CD4-positive, alpha-beta T cell (primary cell): Measurements from ENCODE around the gene BMP10. TPM values are rescaled to one million over a fixed set of nuclear protein-coding genes. Genes with fewer than 3 reads are reported as not detected.

Experiments used
- ATAC-seq: fragments of 200-7000 bp; cut with Tn5 transposase; one replicate; pipeline ENCODE4 v1.10.0; 2022; ENCODE audit warnings: mild to moderate bottlenecking; ENCODE audit not compliant: poor library complexity
- CTCF ChIA-PET: fragments of 350-600 bp; sonication (Branson Sonifier 250); formaldehyde crosslinking; loops from one replicate; lab custom pipeline; 2021; ENCODE audit warnings: antibody characterized with exemption, inconsistent platforms; lab: Charles Lee
- POLR2A ChIA-PET: fragments of 350-600 bp; sonication (Branson Sonifier 250); formaldehyde crosslinking; loops from one replicate; lab custom pipeline; 2021; ENCODE audit warnings: antibody characterized with exemption, inconsistent platforms; lab: Charles Lee
- DNase-seq, 14 experiments: peaks; one replicate each; pipeline ENCODE4 v3.0.0-alpha.2; 2013 to 2020; ENCODE audit warnings: mixed read lengths in 2 of 14
- H3K27ac ChIP-seq, 2 donors: one replicate each; pipeline versions ENCODE4 v1.5.1 to v1.7.0; 2013; ENCODE audit warnings: low read length in 2 of 2, low read depth in 1 of 2, mild to moderate bottlenecking in 1 of 2
- H3K27me3 ChIP-seq, 2 experiments: 1 replicate in 1 of 2; 2 replicates in 1 of 2; pipeline versions ENCODE4 v1.6.1 to v1.7.0; 2013; ENCODE audit warnings: low read length in 2 of 2, control low read depth in 1 of 2, mild to moderate bottlenecking in 1 of 2, moderate library complexity in 1 of 2; ENCODE audit not compliant: insufficient read depth in 2 of 2, control insufficient read depth in 1 of 2
- H3K36me3 ChIP-seq: one replicate; pipeline ENCODE4 v1.6.1; 2013; ENCODE audit warnings: low read length, control low read depth; ENCODE audit not compliant: insufficient read depth
- H3K4me1 ChIP-seq: one replicate; pipeline ENCODE4 v1.6.1; 2013; ENCODE audit warnings: low read length, control low read depth; ENCODE audit not compliant: insufficient read depth
- H3K4me3 ChIP-seq: one replicate; pipeline ENCODE4 v1.5.1; 2013; ENCODE audit warnings: mild to moderate bottlenecking, low read length, moderate library complexity
- H3K9me3 ChIP-seq, 2 experiments: 1 replicate in 1 of 2; 2 replicates in 1 of 2; pipeline versions ENCODE4 v1.6.1 to v1.7.0; 2013; ENCODE audit warnings: low read length in 2 of 2, mild to moderate bottlenecking in 2 of 2, control low read depth in 1 of 2, moderate library complexity in 1 of 2; ENCODE audit not compliant: control insufficient read depth in 1 of 2, insufficient read depth in 1 of 2
- H3K27ac Mint-ChIP-seq: one replicate; pipeline ENCODE4 v1.8.0; 2020; ENCODE audit warnings: mixed read lengths
- H3K27me3 Mint-ChIP-seq: one replicate; pipeline ENCODE4 v1.8.0; 2021; ENCODE audit warnings: mixed read lengths
- H3K36me3 Mint-ChIP-seq: one replicate; pipeline ENCODE4 v1.8.0; 2021; ENCODE audit warnings: low read depth, mixed read lengths
- H3K4me1 Mint-ChIP-seq: one replicate; pipeline ENCODE4 v1.8.0; 2021; ENCODE audit warnings: low read depth, mixed read lengths
- H3K4me3 Mint-ChIP-seq: one replicate; pipeline ENCODE4 v1.8.0; 2020; ENCODE audit warnings: mild to moderate bottlenecking, mixed read lengths
- H3K9me3 Mint-ChIP-seq: one replicate; pipeline ENCODE4 v1.8.0; 2020; ENCODE audit warnings: mixed read lengths
- CTCF ChIP-seq: fragments of 200-600 bp; IDR thresholded peaks from one replicate; pipeline ENCODE4 v1.8.0; 2022; ENCODE audit warnings: antibody characterized with exemption, mild to moderate bottlenecking
- intact Hi-C, 2 experiments: fragments of 100-400 bp; cut with DNase I in 1 of 2; cut with micrococcal nuclease in 1 of 2; formaldehyde crosslinking; loops; one replicate each; pipeline versions ENCODE4 v1.15.1 to v1.9.0; 2023 to 2025; cut with DNase I, micrococcal nuclease
- total RNA-seq, 174 experiments: library from RNA in 2 of 174; stranded (reverse) in 2 of 174; gene quantifications; one replicate each; pipeline ENCODE4 v1.2.3 and lab custom pipeline; 2021 to 2026

The BMP10 gene
- total RNA-seq, 2 experiments from 2014 or later: not detected

DNA sequence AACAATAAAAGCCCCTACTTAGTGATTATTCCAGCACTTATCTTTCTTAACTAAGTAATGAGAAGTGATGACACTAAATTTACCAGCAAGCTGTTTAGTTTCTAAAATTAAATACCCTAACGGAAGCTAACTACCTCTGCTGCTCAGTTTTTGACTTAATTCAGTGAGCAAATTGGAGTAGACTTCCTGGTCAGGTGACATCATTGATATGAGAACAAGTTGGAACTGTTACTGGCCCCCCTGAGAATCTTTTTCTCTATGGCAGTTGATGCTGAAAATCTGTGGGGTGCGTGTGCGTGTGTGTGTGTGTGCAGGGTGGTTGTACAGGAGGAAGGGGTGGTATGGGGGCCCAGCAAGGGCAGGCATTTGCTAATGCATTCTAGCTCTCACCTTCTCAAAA, 35.5 kb upstream of the BMP10 start:
- no peak for TF ChIP-seq CTCF
- Mint-ChIP-seq H3K27ac (peak overlapping the region; percentile 29), H3K4me3 (no peak overlapping the region), H3K9me3 (no peaks in the 10 kb centered on the region), H3K27me3 (no peaks in the 10 kb centered on the region), H3K36me3 (no peaks in the 10 kb centered on the region), H3K4me1 (peaks cover 36% of the 10 kb centered on the region)
- POLR2A ChIA-PET: interaction anchor here (1.1 to 3.2 kb wide), 6 partner anchors 10 to 439 kb away, joined by 3 to 27 read pairs (median 3); partner anchors contain the start of genes APLF, ARHGAP25 and FBXO48
- Histone ChIP-seq H3K4me1 (peaks cover 42% of the 10 kb centered on the region), H3K27ac (no peak overlapping the region), H3K9me3 (no peaks in the 10 kb centered on the region), H3K27me3 (no peaks in the 10 kb centered on the region), H3K36me3 (no peaks in the 10 kb centered on the region), H3K4me3 (no peak overlapping the region)
- DNase-seq (no peak), ATAC-seq (no peak)
- CTCF ChIA-PET: interaction anchor here (1.1 to 2.1 kb wide), 7 partner anchors 9 to 311 kb away, joined by 3 to 14 read pairs (median 3); no protein-coding TSS in a partner anchor
- intact Hi-C loops: loop anchor here in 1 of 2 experiments (5.0 kb wide), 1 partner anchor 169 kb away; no protein-coding TSS in a partner anchor

GRCh38 chr2:68905116-68905515, 33.9 kb upstream of the BMP10 start:
- intact Hi-C loops: loop anchor here in 1 of 2 experiments (5.0 kb wide), 1 partner anchor 168 kb away; no protein-coding TSS in a partner anchor
- Mint-ChIP-seq H3K27me3 (no peaks in the 10 kb centered on the region), H3K9me3 (no peaks in the 10 kb centered on the region), H3K4me1 (peaks cover 31% of the 10 kb centered on the region), H3K4me3 (no peak overlapping the region), H3K36me3 (no peaks in the 10 kb centered on the region), H3K27ac (no peak overlapping the region)
- ChIA-PET POLR2A (no interaction called here), CTCF (interaction anchor here (1.0 kb wide), 1 partner anchor 20 kb away, joined by 3 read pairs; no protein-coding TSS in a partner anchor)
- ATAC-seq (no peak), DNase-seq (no peak)
- Histone ChIP-seq H3K27ac (no peak overlapping the region), H3K4me3 (no peak overlapping the region), H3K4me1 (peaks cover 33% of the 10 kb centered on the region), H3K9me3 (peaks cover 0 to 7% of the 10 kb centered on the region in 2 experiments), H3K27me3 (no peaks in the 10 kb centered on the region), H3K36me3 (no peaks in the 10 kb centered on the region)
- no peak for TF ChIP-seq CTCF

- Mint-ChIP-seq H3K27me3 (no peaks in the 10 kb centered on the region), H3K36me3 (no peaks in the 10 kb centered on the region), H3K4me1 (peaks cover under 1% of the 10 kb centered on the region), H3K4me3 (no peak overlapping the region), H3K27ac (no peak overlapping the region), H3K9me3 (no peaks in the 10 kb centered on the region)
- intact Hi-C loops: loop anchor here in 1 of 2 experiments (5.0 kb wide), 1 partner anchor 34 kb away; no protein-coding TSS in a partner anchor
- DNase-seq (no peak), ATAC-seq (no peak)
- Histone ChIP-seq H3K4me1 (peaks cover 2% of the 10 kb centered on the region), H3K36me3 (no peaks in the 10 kb centered on the region), H3K4me3 (no peak overlapping the region), H3K27me3 (no peaks in the 10 kb centered on the region), H3K27ac (no peak overlapping the region), H3K9me3 (peaks cover 0 to 7% of the 10 kb centered on the region in 2 experiments)
- POLR2A ChIA-PET: no interaction called here
- no peak for TF ChIP-seq CTCF
- CTCF ChIA-PET: interaction anchor here (1.8 kb wide), 1 partner anchor 192 kb away, joined by 5 read pairs; no protein-coding TSS in a partner anchor
These were observed 30.4 kb upstream of the BMP10 start for GRCh38 chr2:68901561-68901960.
